ENCODE measurements around the gene DISC1. TPM values are rescaled to one million over a fixed set of nuclear protein-coding genes. Genes with fewer than 3 reads are reported as not detected.
A peak's percentile ranks its signal among the peaks of the same experiment; 100 is the strongest.

DISC1 gene
- total RNA-seq, 1 experiment from 2014 or later, result 2.1 TPM

DNA sequence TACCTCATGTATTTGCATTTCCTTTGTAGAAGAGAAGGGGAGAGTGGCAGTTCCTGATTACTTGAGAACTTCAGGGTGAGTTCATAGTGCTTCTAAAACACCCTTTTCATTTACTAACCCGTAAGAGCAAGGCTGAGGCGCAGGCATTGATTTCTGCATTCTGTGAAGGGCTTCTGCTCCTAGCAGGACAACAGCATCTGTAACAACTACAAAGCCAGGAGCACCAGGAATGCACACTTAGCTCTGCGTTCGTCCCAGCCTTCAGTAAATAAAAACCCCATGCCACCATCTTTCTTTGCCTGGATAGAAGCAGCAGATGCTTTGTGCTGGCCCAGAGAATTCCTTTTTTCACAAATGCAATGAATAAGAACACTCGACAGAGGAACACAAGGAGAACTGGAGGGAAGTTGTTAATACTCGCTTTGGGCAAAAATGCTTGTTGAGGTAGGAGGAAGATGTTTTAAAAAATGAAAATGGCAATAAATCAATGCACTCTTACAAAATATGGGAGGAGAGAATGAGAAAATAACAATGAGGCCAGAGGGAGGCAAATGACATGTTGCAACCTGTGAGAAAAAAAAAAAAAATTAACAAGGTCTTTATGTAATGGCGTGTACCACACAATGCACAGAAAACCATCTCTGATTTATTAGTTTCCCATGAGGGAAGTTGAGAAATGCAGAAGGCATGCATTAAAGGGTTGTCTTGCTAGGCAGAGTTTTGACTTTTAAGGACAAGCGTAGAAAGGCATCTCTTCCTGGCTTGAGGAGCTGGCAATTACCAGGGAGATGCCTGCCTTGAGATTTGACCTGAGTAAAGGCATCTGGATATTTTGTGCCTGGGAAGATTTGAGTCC lies 418.8 kb downstream of the DISC1 start:
- Mint-ChIP-seq H3K9me3 (ENCODE audit: unreplicated experiment) (no peaks in the 10 kb centered on the region), H3K4me3 (ENCODE audit: unreplicated experiment) (no peak overlapping the region), H3K27ac (ENCODE audit: low read depth, unreplicated experiment) (no peak overlapping the region), H3K4me1 (ENCODE audit: insufficient read depth, unreplicated experiment) (peaks cover 6% of the 10 kb centered on the region), H3K27me3 (ENCODE audit: insufficient read depth, unreplicated experiment) (no peaks in the 10 kb centered on the region), H3K36me3 (ENCODE audit: insufficient read depth, unreplicated experiment) (no peaks in the 10 kb centered on the region)
- ChIA-PET POLR2A (interaction anchor here (0.6 to 1.5 kb wide), 2 partner anchors 247 to 800 kb away, joined by 3 read pairs; no protein-coding TSS in a partner anchor), CTCF (no interaction called here)
- TF ChIP-seq, protein P1, sequence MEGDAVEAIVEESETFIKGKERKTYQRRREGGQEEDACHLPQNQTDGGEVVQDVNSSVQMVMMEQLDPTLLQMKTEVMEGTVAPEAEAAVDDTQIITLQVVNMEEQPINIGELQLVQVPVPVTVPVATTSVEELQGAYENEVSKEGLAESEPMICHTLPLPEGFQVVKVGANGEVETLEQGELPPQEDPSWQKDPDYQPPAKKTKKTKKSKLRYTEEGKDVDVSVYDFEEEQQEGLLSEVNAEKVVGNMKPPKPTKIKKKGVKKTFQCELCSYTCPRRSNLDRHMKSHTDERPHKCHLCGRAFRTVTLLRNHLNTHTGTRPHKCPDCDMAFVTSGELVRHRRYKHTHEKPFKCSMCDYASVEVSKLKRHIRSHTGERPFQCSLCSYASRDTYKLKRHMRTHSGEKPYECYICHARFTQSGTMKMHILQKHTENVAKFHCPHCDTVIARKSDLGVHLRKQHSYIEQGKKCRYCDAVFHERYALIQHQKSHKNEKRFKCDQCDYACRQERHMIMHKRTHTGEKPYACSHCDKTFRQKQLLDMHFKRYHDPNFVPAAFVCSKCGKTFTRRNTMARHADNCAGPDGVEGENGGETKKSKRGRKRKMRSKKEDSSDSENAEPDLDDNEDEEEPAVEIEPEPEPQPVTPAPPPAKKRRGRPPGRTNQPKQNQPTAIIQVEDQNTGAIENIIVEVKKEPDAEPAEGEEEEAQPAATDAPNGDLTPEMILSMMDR (IDR thresholded peaks at IDR 0.05; ENCODE audit: unreplicated experiment), result no peak
- DNase-seq (ENCODE audit: unreplicated experiment), result peak; percentile 45
- intact Hi-C loops (cut with micrococcal nuclease), result loop anchor here (5.0 kb wide), 1 partner anchor 582 kb away; no protein-coding TSS in a partner anchor
- no TSS peak for BruUV-seq (replicated peaks)

DNA sequence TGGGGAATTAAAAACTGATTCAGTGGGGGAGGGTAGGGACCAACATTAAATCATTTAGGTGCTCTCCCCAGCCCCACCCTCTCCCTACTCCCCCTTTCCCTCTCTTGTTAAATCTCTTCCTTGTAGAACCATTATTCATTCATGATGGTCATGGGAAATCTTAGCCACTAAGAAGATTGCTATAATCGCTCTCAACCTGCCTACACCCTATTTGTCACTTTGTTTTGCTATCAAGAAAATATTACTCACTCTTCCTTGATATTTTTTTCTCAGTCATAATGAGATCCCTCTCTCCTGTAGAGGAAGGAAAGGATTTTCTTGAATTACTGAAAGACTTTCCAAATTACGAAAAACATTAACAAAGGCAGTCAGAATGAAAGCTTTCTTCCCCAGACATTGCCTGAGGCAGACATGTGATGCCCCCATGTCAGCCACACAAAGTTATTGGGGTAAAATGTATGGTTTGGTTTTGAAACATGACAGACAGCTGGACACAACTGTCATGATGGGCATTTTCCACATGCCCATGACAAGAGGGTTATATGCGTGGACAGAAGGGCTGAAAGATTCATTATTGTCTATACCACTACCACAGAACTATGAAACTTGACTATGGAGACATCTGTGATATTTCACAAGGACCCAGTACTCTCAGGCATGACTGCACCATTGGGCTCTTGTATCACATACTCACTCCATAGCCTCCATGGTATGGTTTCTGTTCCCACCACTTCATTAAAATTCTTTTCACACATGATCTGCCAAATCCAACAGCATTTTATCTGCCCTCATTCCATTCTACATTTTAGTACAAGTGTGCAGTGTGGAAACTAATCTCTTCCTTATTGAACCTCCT lies 420.1 kb downstream of the DISC1 start:
- intact Hi-C loops (cut with micrococcal nuclease), result loop anchor here (5.0 kb wide), 1 partner anchor 581 kb away; no protein-coding TSS in a partner anchor
- Mint-ChIP-seq H3K4me3 (ENCODE audit: unreplicated experiment) (no peak overlapping the region), H3K4me1 (ENCODE audit: insufficient read depth, unreplicated experiment) (peaks cover 6% of the 10 kb centered on the region), H3K27me3 (ENCODE audit: insufficient read depth, unreplicated experiment) (no peaks in the 10 kb centered on the region), H3K27ac (ENCODE audit: low read depth, unreplicated experiment) (no peak overlapping the region), H3K36me3 (ENCODE audit: insufficient read depth, unreplicated experiment) (no peaks in the 10 kb centered on the region), H3K9me3 (ENCODE audit: unreplicated experiment) (no peaks in the 10 kb centered on the region)
- DNase-seq (ENCODE audit: unreplicated experiment), result no peak
- BruUV-seq (replicated peaks), result no TSS peak
- TF ChIP-seq, protein P1 (IDR thresholded peaks at IDR 0.05; ENCODE audit: unreplicated experiment), result no peak
- CTCF ChIA-PET, result interaction anchor here (0.5 to 1.4 kb wide), 5 partner anchors 12 to 581 kb away, joined by 3 to 7 read pairs (median 3); no protein-coding TSS in a partner anchor
- POLR2A ChIA-PET, result interaction anchor here (0.8 to 1.0 kb wide), 3 partner anchors 9 to 181 kb away, joined by 3 read pairs; no protein-coding TSS in a partner anchor

DNA sequence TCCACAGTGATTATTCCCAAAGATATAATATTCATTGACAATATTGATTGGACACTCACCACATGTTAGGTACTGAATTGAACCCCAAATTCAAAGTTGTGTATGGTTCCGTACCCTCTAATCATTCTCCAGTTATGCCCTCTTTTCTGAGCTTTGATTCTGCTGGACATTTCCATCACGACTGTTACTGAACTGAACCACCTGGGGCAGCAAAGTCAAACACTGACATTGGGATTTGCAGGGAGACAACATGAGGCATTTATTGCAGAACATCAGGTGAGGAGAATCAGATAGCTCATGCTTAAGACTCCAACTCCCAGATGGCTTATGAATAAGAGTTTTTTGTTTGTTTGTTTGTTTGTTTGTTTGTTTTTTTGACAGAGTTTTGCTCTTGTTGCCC lies 420.9 kb downstream of the DISC1 start:
- ChIA-PET CTCF (interaction anchor here (0.5 to 1.4 kb wide), 8 partner anchors 12 to 580 kb away, joined by 3 to 7 read pairs (median 3); no protein-coding TSS in a partner anchor), POLR2A (interaction anchor here (0.5 to 1.0 kb wide), 4 partner anchors 8 to 403 kb away, joined by 3 read pairs; no protein-coding TSS in a partner anchor)

More for the DNA sequence above, 420.9 kb downstream of the DISC1 start:
- intact Hi-C loops (cut with micrococcal nuclease), result loop anchor here (5.0 kb wide), 1 partner anchor 580 kb away; no protein-coding TSS in a partner anchor
- Mint-ChIP-seq H3K4me3 (ENCODE audit: unreplicated experiment) (no peak overlapping the region), H3K27ac (ENCODE audit: low read depth, unreplicated experiment) (no peak overlapping the region), H3K9me3 (ENCODE audit: unreplicated experiment) (no peaks in the 10 kb centered on the region), H3K4me1 (ENCODE audit: insufficient read depth, unreplicated experiment) (peaks cover 6% of the 10 kb centered on the region), H3K36me3 (ENCODE audit: insufficient read depth, unreplicated experiment) (no peaks in the 10 kb centered on the region), H3K27me3 (ENCODE audit: insufficient read depth, unreplicated experiment) (no peaks in the 10 kb centered on the region)
- TF ChIP-seq, protein P1 (IDR thresholded peaks at IDR 0.05; ENCODE audit: unreplicated experiment), result peak; percentile 22
- DNase-seq (ENCODE audit: unreplicated experiment), result peak; percentile 53
- BruUV-seq (replicated peaks), result no TSS peak

Measured in MCF 10A (cell line).